Panc1 (cell line): ENCODE results near the gene DYTN. TPM values are rescaled to one million over a fixed set of nuclear protein-coding genes. Genes with fewer than 3 reads are reported as not detected.

Experiments
- ATAC-seq: fragments of 200-7000 bp; cut with Tn5 transposase; 2 replicates; pipeline ENCODE4 v1.9.1; 2020; ENCODE audit warnings: mild to moderate bottlenecking, moderate library complexity
- BruUV-seq: library from RNA; stranded (reverse); fragments of 400-500 nt; replicated peaks from 2 replicates; lab custom pipeline; 2021; lab: Mats Ljungman, UMichigan
- CTCF ChIA-PET: fragments of 300-600 bp; sonication (Branson Sonifier 250); formaldehyde crosslinking; loops from one replicate; lab custom pipeline; 2022; ENCODE audit warnings: antibody characterized with exemption; lab: Charles Lee
- POLR2A ChIA-PET: fragments of 300-600 bp; sonication (Branson Sonifier 250); formaldehyde crosslinking; loops from one replicate; lab custom pipeline; 2022; ENCODE audit warnings: antibody characterized with exemption; lab: Charles Lee
- DNase-seq: peaks from one replicate; pipeline ENCODE4 v3.0.0-alpha.2; 2010; ENCODE audit warnings: low read depth, low spot score
- H3K27ac ChIP-seq: 2 replicates; pipeline ENCODE4 v1.5.1; 2011; ENCODE audit warnings: mild to moderate bottlenecking, low read length, inconsistent platforms
- H3K27me3 ChIP-seq: fragments of 200-500 bp; sonication (Bioruptor generic); 2 replicates; pipeline ENCODE4 v1.6.0; 2014; ENCODE audit warnings: low read length, inconsistent platforms; ENCODE audit not compliant: control insufficient read depth, insufficient read depth
- H3K36me3 ChIP-seq: fragments of 200-500 bp; sonication (Bioruptor generic); 2 replicates; pipeline ENCODE4 v1.5.1; 2014; ENCODE audit warnings: inconsistent platforms, mild to moderate bottlenecking, low read length, moderate library complexity; ENCODE audit not compliant: control insufficient read depth, insufficient read depth
- H3K4me1 ChIP-seq: 2 replicates; pipeline ENCODE4 v1.5.1; 2011; ENCODE audit warnings: inconsistent platforms, mild to moderate bottlenecking, low read length, moderate library complexity; ENCODE audit not compliant: control insufficient read depth, insufficient read depth
- H3K4me3 ChIP-seq, 2 experiments: 2 replicates each; pipeline ENCODE4 v1.5.1; 2011 to 2012; ENCODE audit warnings: low read depth in 2 of 2, low read length in 2 of 2, mild to moderate bottlenecking in 2 of 2, inconsistent platforms in 1 of 2, moderate library complexity in 1 of 2
- H3K9me3 ChIP-seq: fragments of 200-500 bp; sonication (Bioruptor generic); 2 replicates; pipeline ENCODE4 v1.5.1; 2014; ENCODE audit warnings: low read depth, mild to moderate bottlenecking, inconsistent platforms, low read length, moderate library complexity; ENCODE audit not compliant: control insufficient read depth, insufficient read depth
- CTCF ChIP-seq: fragments of 450-650 bp; IDR thresholded peaks from 2 replicates; pipeline ENCODE4 v1.5.1; 2017; ENCODE audit warnings: mild to moderate bottlenecking
- POLR2AphosphoS5 ChIP-seq: IDR thresholded peaks from 2 replicates; pipeline ENCODE4 v1.6.1; 2012; ENCODE audit warnings: mild to moderate bottlenecking, low read depth, low read length, moderate library complexity
- REST ChIP-seq, 2 experiments: IDR thresholded peaks; 2 replicates each; pipeline ENCODE4 v1.6.1; 2011 to 2012; ENCODE audit warnings: low read depth in 2 of 2, control low read depth in 1 of 2, low read length in 1 of 2, mild to moderate bottlenecking in 1 of 2, moderate library complexity in 1 of 2; ENCODE audit not compliant: insufficient read depth in 1 of 2
- SIN3A ChIP-seq: IDR thresholded peaks from 2 replicates; pipeline ENCODE4 v1.6.1; 2012; ENCODE audit warnings: low read depth, mild to moderate bottlenecking, low read length, moderate library complexity, borderline replicate concordance; ENCODE audit not compliant: insufficient read depth
- TCF7L2 ChIP-seq: IDR thresholded peaks from 2 replicates; pipeline ENCODE4 v1.6.1; 2011; ENCODE audit warnings: mild to moderate bottlenecking, low read depth, low read length, inconsistent platforms
- in situ Hi-C: cut with HindIII; loops from 2 replicates; pipeline ENCODE4 v1.10.0; 2016; ENCODE audit warnings: low sequenced_read_pairs, low pct_unique_long_range_greater_than_20kb
- intact Hi-C: fragments of 100-400 bp; cut with micrococcal nuclease; formaldehyde crosslinking; loops from one replicate; pipeline ENCODE4 v1.10.0; 2022; ENCODE audit not compliant: unreplicated experiment
- total RNA-seq: library from RNA; stranded (reverse); gene quantifications from one replicate; pipeline ENCODE4 v1.2.1, GENCODE V29; 2021; ENCODE audit not compliant: unreplicated experiment

Gene DYTN
- total RNA-seq, 1 experiment from 2014 or later, result not detected

- TF ChIP-seq CTCF, result no peak
- TF ChIP-seq TCF7L2, result no peak
- TF ChIP-seq POLR2AphosphoS5, result no peak
- TF ChIP-seq SIN3A, result no peak
- TF ChIP-seq REST (IDR thresholded peaks at IDR 0.05; ENCODE audit: insufficient read depth in 1 of 2, low read depth in 2 of 2, low read length in 1 of 2), result no peak
- Histone ChIP-seq H3K27me3 (peaks cover 8% of the 10 kb centered on the region; the same call in 1 of the 2 replicates), H3K9me3 (no peaks in the 10 kb centered on the region), H3K4me1 (no peaks in the 10 kb centered on the region), H3K4me3 (no peak overlapping the region), H3K36me3 (no peaks in the 10 kb centered on the region), H3K27ac (no peak overlapping the region)
- intact Hi-C loops, result no loop called here
- CTCF ChIA-PET, result no interaction called here
- DNase-seq, result no peak
- in situ Hi-C loops, result no loop called here
- ATAC-seq, result no peak
- BruUV-seq, result no TSS peak
- POLR2A ChIA-PET, result no interaction called here
These were observed 18.0 kb downstream of the DYTN start for GRCh38 chr2:206700156-206700555.

- H3K4me3 ChIP-seq, result no peak overlapping the region
- H3K27me3 ChIP-seq, result peaks cover 6% of the 10 kb centered on the region; the same call in 1 of the 2 replicates
- no peaks in the 10 kb centered on the region for H3K4me1 ChIP-seq
- BruUV-seq, result no TSS peak
- TF ChIP-seq REST (IDR thresholded peaks at IDR 0.05; ENCODE audit: insufficient read depth in 1 of 2, low read depth in 2 of 2, low read length in 1 of 2) (no peak), SIN3A (no peak)
- H3K27ac ChIP-seq, result no peak overlapping the region
- in situ Hi-C loops, result no loop called here
- ChIA-PET CTCF (interaction anchor here (0.6 kb wide), 1 partner anchor 68 kb away, joined by 7 read pairs; no protein-coding TSS in a partner anchor), POLR2A (no interaction called here)
- no peaks in the 10 kb centered on the region for H3K9me3 ChIP-seq
- DNase-seq (no peak), ATAC-seq (no peak)
- H3K36me3 ChIP-seq, result no peaks in the 10 kb centered on the region
- intact Hi-C loops, result loop anchor here (10.0 kb wide), 1 partner anchor 286 kb away; no protein-coding TSS in a partner anchor
These were observed 19.4 kb downstream of the DYTN start for GRCh38 chr2:206698811-206699210.
